ENCODE measurements around the gene BMP7. TPM values are rescaled to one million over a fixed set of nuclear protein-coding genes. Genes with fewer than 3 reads are reported as not detected.
"Not testable (repeated sequence)": the region's sequence is repeated elsewhere in the genome, so short reads cannot be mapped to it uniquely, and the experiment has no call there.

The BMP7 gene
- total RNA-seq, 1 donor, result not detected

GRCh38 chr20:57282670-57283361, 16.4 kb upstream of the BMP7 start:
- TF ChIP-seq CTCF (IDR thresholded peaks at IDR 0.05; ENCODE audit: extremely low read depth, low read depth, low read length), result no peak
- no peak overlapping the region for H3K4me2 ChIP-seq (ENCODE audit: insufficient read depth, low read length)
- H3K79me2 ChIP-seq (ENCODE audit: insufficient read depth, low read length), result no peaks in the 10 kb centered on the region
- no peaks in the 10 kb centered on the region for H3K9me3 ChIP-seq (ENCODE audit: low read depth, low read length)
- peaks cover 7% of the 10 kb centered on the region for H3K27me3 ChIP-seq (ENCODE audit: insufficient read depth, low read length)
- no peaks in the 10 kb centered on the region for H3K4me1 ChIP-seq (ENCODE audit: insufficient read depth, low read length)
- H3K36me3 ChIP-seq (ENCODE audit: insufficient read depth, low read length), result no peaks in the 10 kb centered on the region
- H4K20me1 ChIP-seq (ENCODE audit: insufficient read depth, low read length), result no peaks in the 10 kb centered on the region
- no peak overlapping the region for H2AFZ ChIP-seq (ENCODE audit: low read length)
- H3K27ac ChIP-seq (ENCODE audit: low read depth, low read length), result no peak overlapping the region
- no peak for DNase-seq (ENCODE audit: insufficient read length, low spot score, missing footprints)
- no peak overlapping the region for H3K4me3 ChIP-seq (ENCODE audit: insufficient read depth, low read length)

- Histone ChIP-seq H3K4me2 (ENCODE audit: insufficient read depth, low read length) (no peak overlapping the region), H3K36me3 (ENCODE audit: insufficient read depth, low read length) (no peaks in the 10 kb centered on the region), H4K20me1 (ENCODE audit: insufficient read depth, low read length) (no peaks in the 10 kb centered on the region), H3K27ac (ENCODE audit: low read depth, low read length) (no peak overlapping the region), H2AFZ (ENCODE audit: low read length) (no peak overlapping the region), H3K27me3 (ENCODE audit: insufficient read depth, low read length) (peaks cover 7% of the 10 kb centered on the region), H3K4me1 (ENCODE audit: insufficient read depth, low read length) (no peaks in the 10 kb centered on the region), H3K9me3 (ENCODE audit: low read depth, low read length) (no peaks in the 10 kb centered on the region), H3K79me2 (ENCODE audit: insufficient read depth, low read length) (no peaks in the 10 kb centered on the region), H3K4me3 (ENCODE audit: insufficient read depth, low read length) (no peak overlapping the region)
- no peak for DNase-seq (ENCODE audit: insufficient read length, low spot score, missing footprints)
- no peak for TF ChIP-seq CTCF (IDR thresholded peaks at IDR 0.05; ENCODE audit: extremely low read depth, low read depth, low read length)
These were observed 15.5 kb upstream of the BMP7 start for GRCh38 chr20:57281900-57282299.

GRCh38 chr20:57280221-57280620, 13.8 kb upstream of the BMP7 start:
- no peak overlapping the region for H3K4me3 ChIP-seq (ENCODE audit: insufficient read depth, low read length)

DNA sequence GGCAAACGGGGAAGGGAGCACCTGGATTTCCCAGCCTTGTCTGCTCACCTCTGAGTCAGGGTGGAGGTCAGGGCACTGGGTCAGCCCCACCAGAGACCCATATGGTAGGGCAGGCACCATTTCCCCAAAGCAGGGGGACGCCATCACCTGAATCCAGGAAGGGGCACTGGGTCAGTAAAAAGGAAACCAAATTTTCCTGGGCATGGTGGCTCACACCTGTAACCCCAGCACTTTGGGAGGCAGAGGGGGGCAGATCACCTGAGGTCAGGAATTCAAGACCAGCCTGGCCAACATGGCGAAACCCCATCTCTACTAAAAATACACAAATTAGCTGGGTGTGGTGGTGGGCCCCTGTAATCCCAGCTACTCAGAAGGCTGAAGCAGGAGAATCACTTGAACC, 13.1 kb upstream of the BMP7 start:
- H3K79me2 ChIP-seq (ENCODE audit: insufficient read depth, low read length); H3K9me3 ChIP-seq (ENCODE audit: low read depth, low read length); DNase-seq (ENCODE audit: insufficient read length, low spot score, missing footprints); H3K4me3 ChIP-seq (ENCODE audit: insufficient read depth, low read length); H4K20me1 ChIP-seq (ENCODE audit: insufficient read depth, low read length); H3K4me1 ChIP-seq (ENCODE audit: insufficient read depth, low read length); H3K27ac ChIP-seq (ENCODE audit: low read depth, low read length); H2AFZ ChIP-seq (ENCODE audit: low read length); H3K27me3 ChIP-seq (ENCODE audit: insufficient read depth, low read length); H3K36me3 ChIP-seq (ENCODE audit: insufficient read depth, low read length); H3K4me2 ChIP-seq (ENCODE audit: insufficient read depth, low read length): not testable (repeated sequence)

More at GRCh38 chr20:57280221-57280620, 13.8 kb upstream of the BMP7 start:
- Histone ChIP-seq H2AFZ (ENCODE audit: low read length) (no peak overlapping the region), H3K4me1 (ENCODE audit: insufficient read depth, low read length) (no peaks in the 10 kb centered on the region), H3K27ac (ENCODE audit: low read depth, low read length) (no peak overlapping the region), H3K27me3 (ENCODE audit: insufficient read depth, low read length) (peaks cover 7% of the 10 kb centered on the region), H3K4me2 (ENCODE audit: insufficient read depth, low read length) (no peak overlapping the region), H3K36me3 (ENCODE audit: insufficient read depth, low read length) (no peaks in the 10 kb centered on the region), H3K79me2 (ENCODE audit: insufficient read depth, low read length) (no peaks in the 10 kb centered on the region), H3K9me3 (ENCODE audit: low read depth, low read length) (no peaks in the 10 kb centered on the region), H4K20me1 (ENCODE audit: insufficient read depth, low read length) (no peaks in the 10 kb centered on the region)
- no peak for TF ChIP-seq CTCF (IDR thresholded peaks at IDR 0.05; ENCODE audit: extremely low read depth, low read depth, low read length)
- DNase-seq (ENCODE audit: insufficient read length, low spot score, missing footprints), result peak; percentile 69

All from osteoblast (primary cell).